Endothelial cell (in vitro differentiated cells): ENCODE results near the gene PINLYP. TPM values are rescaled to one million over a fixed set of nuclear protein-coding genes. Genes with fewer than 3 reads are reported as not detected.

Source experiments
- DNase-seq: peaks from one replicate; pipeline ENCODE4 v3.0.0; 2021; ENCODE audit warnings: low spot score
- H3K27ac Mint-ChIP-seq: one replicate; pipeline ENCODE4 v1.8.0; 2021; ENCODE audit warnings: mixed read lengths, inconsistent platforms; ENCODE audit not compliant: unreplicated experiment
- H3K27me3 Mint-ChIP-seq: one replicate; pipeline ENCODE4 v1.8.0; 2021; ENCODE audit warnings: mild to moderate bottlenecking, moderate library complexity, mixed read lengths, inconsistent platforms; ENCODE audit not compliant: unreplicated experiment
- H3K36me3 Mint-ChIP-seq: one replicate; pipeline ENCODE4 v1.8.0; 2021; ENCODE audit warnings: mild to moderate bottlenecking, low read depth, mixed read lengths, inconsistent platforms; ENCODE audit not compliant: unreplicated experiment
- H3K4me1 Mint-ChIP-seq: one replicate; pipeline ENCODE4 v1.8.0; 2021; ENCODE audit warnings: mild to moderate bottlenecking, mixed read lengths, inconsistent platforms; ENCODE audit not compliant: unreplicated experiment
- H3K4me3 Mint-ChIP-seq: one replicate; pipeline ENCODE4 v1.8.0; 2021; ENCODE audit warnings: mild to moderate bottlenecking, mixed read lengths, inconsistent platforms; ENCODE audit not compliant: unreplicated experiment
- H3K9me3 Mint-ChIP-seq: one replicate; pipeline ENCODE4 v1.8.0; 2021; ENCODE audit warnings: mixed read lengths, inconsistent platforms; ENCODE audit not compliant: unreplicated experiment
- total RNA-seq: library from RNA; stranded (reverse); fragmentation: NEBNext Ultra II Directional; extraction: Animal tissue kit (Norgen Biotek cat#: 25700); gene quantifications from one replicate; pipeline ENCODE4 v1.2.1, GENCODE V29; 2021; ENCODE audit not compliant: unreplicated experiment
- TF ChIP-seq, protein P1 (sequence below): fragments of 200-600 bp; sonication (generic); IDR thresholded peaks from one replicate; pipeline ENCODE4 v1.5.0; 2021; ENCODE audit warnings: antibody characterized with exemption; ENCODE audit not compliant: unreplicated experiment

PINLYP gene
- total RNA-seq, 1 donor from 2014 or later: 3.4 TPM

DNA sequence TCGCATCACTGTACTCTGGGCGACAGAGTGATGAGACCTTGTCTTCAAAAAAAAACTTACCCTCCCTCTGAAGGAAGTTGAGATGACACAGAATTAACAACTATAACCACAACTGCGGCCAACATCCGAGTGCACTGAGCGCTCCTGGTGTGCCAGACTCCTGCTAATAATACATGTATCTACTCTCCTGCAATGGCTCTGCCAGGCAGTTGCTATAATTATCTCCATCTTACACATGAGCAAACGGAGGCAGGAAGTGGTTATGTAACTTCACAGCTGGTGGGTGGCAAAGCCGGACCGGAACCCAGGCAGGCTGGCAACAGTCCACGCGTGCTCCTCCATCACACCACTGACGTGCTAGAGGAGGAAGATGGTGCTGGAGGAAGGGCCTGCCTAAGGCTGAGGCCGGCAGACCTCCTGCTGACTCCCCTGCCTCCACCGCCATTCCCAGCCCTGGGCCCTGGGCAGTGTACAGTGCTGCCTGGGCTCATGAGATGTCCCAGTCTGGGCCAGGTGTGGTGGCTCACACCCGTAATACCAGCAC, 12.8 kb upstream of the PINLYP start:
- H3K4me3 Mint-ChIP-seq: no peak overlapping the region
- peaks cover 9% of the 10 kb centered on the region for H3K27me3 Mint-ChIP-seq
- no peaks in the 10 kb centered on the region for H3K9me3 Mint-ChIP-seq
- H3K36me3 Mint-ChIP-seq: peaks cover 26% of the 10 kb centered on the region
- no peak overlapping the region for H3K27ac Mint-ChIP-seq
- DNase-seq: no peak
- TF ChIP-seq, protein P1, sequence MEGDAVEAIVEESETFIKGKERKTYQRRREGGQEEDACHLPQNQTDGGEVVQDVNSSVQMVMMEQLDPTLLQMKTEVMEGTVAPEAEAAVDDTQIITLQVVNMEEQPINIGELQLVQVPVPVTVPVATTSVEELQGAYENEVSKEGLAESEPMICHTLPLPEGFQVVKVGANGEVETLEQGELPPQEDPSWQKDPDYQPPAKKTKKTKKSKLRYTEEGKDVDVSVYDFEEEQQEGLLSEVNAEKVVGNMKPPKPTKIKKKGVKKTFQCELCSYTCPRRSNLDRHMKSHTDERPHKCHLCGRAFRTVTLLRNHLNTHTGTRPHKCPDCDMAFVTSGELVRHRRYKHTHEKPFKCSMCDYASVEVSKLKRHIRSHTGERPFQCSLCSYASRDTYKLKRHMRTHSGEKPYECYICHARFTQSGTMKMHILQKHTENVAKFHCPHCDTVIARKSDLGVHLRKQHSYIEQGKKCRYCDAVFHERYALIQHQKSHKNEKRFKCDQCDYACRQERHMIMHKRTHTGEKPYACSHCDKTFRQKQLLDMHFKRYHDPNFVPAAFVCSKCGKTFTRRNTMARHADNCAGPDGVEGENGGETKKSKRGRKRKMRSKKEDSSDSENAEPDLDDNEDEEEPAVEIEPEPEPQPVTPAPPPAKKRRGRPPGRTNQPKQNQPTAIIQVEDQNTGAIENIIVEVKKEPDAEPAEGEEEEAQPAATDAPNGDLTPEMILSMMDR: no peak
- no peaks in the 10 kb centered on the region for H3K4me1 Mint-ChIP-seq

- H3K27ac Mint-ChIP-seq: no peak overlapping the region
- no peaks in the 10 kb centered on the region for H3K9me3 Mint-ChIP-seq
Measured at GRCh38 chr19:43563816-43564457, 11.7 kb upstream of the PINLYP start.

DNA sequence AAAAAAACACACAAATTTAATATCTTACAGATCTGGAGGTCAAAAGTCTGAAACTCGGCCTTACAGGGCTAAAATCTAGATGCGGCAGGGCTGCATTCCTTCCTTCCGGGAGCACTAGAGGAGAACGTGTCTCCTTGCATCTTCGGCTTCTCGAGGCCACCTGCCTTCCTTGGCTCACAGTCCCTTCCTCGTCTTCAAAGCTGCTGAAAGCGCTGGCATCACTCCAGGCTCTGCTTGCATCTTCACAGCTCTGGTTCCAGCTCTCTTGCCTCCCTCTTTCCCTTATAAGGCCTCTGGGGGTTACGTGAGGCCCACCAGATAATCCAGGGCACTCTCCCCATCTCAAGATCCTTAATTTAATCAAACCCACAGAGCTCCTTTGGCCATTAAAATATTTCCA, 10.8 kb upstream of the PINLYP start:
- H3K27ac Mint-ChIP-seq: no peak overlapping the region

More at GRCh38 chr19:43563816-43564457, 11.7 kb upstream of the PINLYP start:
- H3K4me1 Mint-ChIP-seq: no peaks in the 10 kb centered on the region
- peaks cover 26% of the 10 kb centered on the region for H3K36me3 Mint-ChIP-seq
- peak overlapping the region; percentile 2 for H3K4me3 Mint-ChIP-seq
- TF ChIP-seq, protein P1: no peak
- peaks cover 9% of the 10 kb centered on the region for H3K27me3 Mint-ChIP-seq
- no peak for DNase-seq

DNA sequence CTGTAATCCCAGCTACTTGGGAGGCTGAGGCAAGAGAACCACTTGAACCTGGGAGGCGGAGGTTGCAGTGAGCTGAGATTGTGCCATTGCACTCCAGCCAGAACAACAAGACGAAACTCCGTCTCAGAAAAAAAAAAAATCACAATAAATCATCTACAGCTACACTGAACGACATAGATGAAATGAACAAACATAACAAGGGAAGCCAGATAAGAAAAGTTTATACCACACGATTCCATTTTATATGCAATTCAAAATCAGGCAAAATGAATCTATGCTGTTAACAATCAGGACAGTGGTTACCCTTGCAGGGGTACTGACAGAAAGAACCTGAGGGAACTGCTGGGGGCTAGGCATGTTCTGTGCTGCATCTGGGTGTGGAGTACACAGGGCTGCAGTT, 5.9 kb upstream of the PINLYP start:
- Mint-ChIP-seq H3K4me1 (peaks cover under 1% of the 10 kb centered on the region), H3K36me3 (peaks cover 4% of the 10 kb centered on the region), H3K9me3 (no peaks in the 10 kb centered on the region), H3K4me3 (no peak overlapping the region), H3K27ac (no peak overlapping the region), H3K27me3 (peaks cover 4% of the 10 kb centered on the region)
- DNase-seq: no peak
- TF ChIP-seq, protein P1: no peak

More for the DNA sequence above, 10.8 kb upstream of the PINLYP start:
- no peak for DNase-seq
- TF ChIP-seq, protein P1: no peak
- no peak overlapping the region for H3K4me3 Mint-ChIP-seq
- no peaks in the 10 kb centered on the region for H3K9me3 Mint-ChIP-seq
- peaks cover 9% of the 10 kb centered on the region for H3K27me3 Mint-ChIP-seq
- H3K4me1 Mint-ChIP-seq: no peaks in the 10 kb centered on the region
- peaks cover 22% of the 10 kb centered on the region for H3K36me3 Mint-ChIP-seq

GRCh38 chr19:43570174-43570791, 5.3 kb upstream of the PINLYP start:
- peaks cover 8% of the 10 kb centered on the region for H3K27me3 Mint-ChIP-seq
- no peak overlapping the region for H3K4me3 Mint-ChIP-seq
- no peak for DNase-seq
- TF ChIP-seq, protein P1: no peak
- no peaks in the 10 kb centered on the region for H3K9me3 Mint-ChIP-seq
- no peak overlapping the region for H3K27ac Mint-ChIP-seq
- H3K36me3 Mint-ChIP-seq: peaks cover 9% of the 10 kb centered on the region
- H3K4me1 Mint-ChIP-seq: peaks cover 6% of the 10 kb centered on the region
